ENCODE results near the gene SIRPB2. TPM values are rescaled to one million over a fixed set of nuclear protein-coding genes. Genes with fewer than 3 reads are reported as not detected.

Gene SIRPB2
- total and polyA plus RNA-seq, 2 of the 4 experiments (the other 2 are of a cell fraction): not detected

- Histone ChIP-seq H4K91ac (ENCODE audit: insufficient read depth, low read depth, low read length) (no peak overlapping the region), H3K4me1 (ENCODE audit: control insufficient read depth, insufficient read depth, low read length) (no peaks in the 10 kb centered on the region), H3K4me2 (ENCODE audit: low read depth, low read length) (no peak overlapping the region), H4K5ac (ENCODE audit: low read depth, low read length) (no peak overlapping the region), H3K4ac (ENCODE audit: low read depth, low read length) (no peak overlapping the region), H3K36me3 (ENCODE audit: control insufficient read depth, insufficient read depth, low read length) (no peaks in the 10 kb centered on the region), H3K27ac (ENCODE audit: insufficient read depth, low read length) (no peak overlapping the region), H3K56ac (ENCODE audit: extremely low read depth, insufficient read depth, low read length) (no peak overlapping the region), H2BK15ac (ENCODE audit: low read depth, low read length) (no peak overlapping the region), H2BK20ac (ENCODE audit: low read depth, low read length) (no peak overlapping the region), H3K9me1 (ENCODE audit: insufficient read depth, low read length) (no peaks in the 10 kb centered on the region), H2BK120ac (ENCODE audit: low read depth, low read length) (no peak overlapping the region), H4K8ac (ENCODE audit: low read depth in 2 of 2, low read length in 2 of 2) (no peak overlapping the region), H3K9me3 (ENCODE audit: control insufficient read depth, insufficient read depth, low read length) (no peaks in the 10 kb centered on the region), H3K18ac (ENCODE audit: low read depth, low read length) (no peak overlapping the region), H3K23ac (ENCODE audit: low read depth, low read length) (no peak overlapping the region), H3K27me3 (ENCODE audit: control insufficient read depth, insufficient read depth, low read length) (no peaks in the 10 kb centered on the region), H2AK9ac (replicated peaks; ENCODE audit: low read depth, low read length, poor library complexity) (no peak overlapping the region), H2BK5ac (ENCODE audit: low read depth, low read length, poor library complexity, severe bottlenecking) (no peak overlapping the region), H2AFZ (replicated peaks; ENCODE audit: low read length, poor library complexity) (no peak overlapping the region), H2AK5ac (ENCODE audit: low read depth, low read length) (no peak overlapping the region), H3K14ac (replicated peaks; ENCODE audit: low read depth, low read length) (no peak overlapping the region), H3K79me1 (ENCODE audit: low read depth in 1 of 2, low read length in 2 of 2) (no peaks in the 10 kb centered on the region), H4K20me1 (ENCODE audit: insufficient read depth, low read length) (no peaks in the 10 kb centered on the region), H3K9ac (ENCODE audit: low read depth, low read length) (no peak overlapping the region), H3K4me3 (ENCODE audit: insufficient read depth, low read depth, low read length) (no peak overlapping the region)
- ChIA-PET CTCF (no interaction called here), POLR2A (ENCODE audit: unreplicated experiment) (no interaction called here)
- in situ Hi-C loops (cut with MboI; ENCODE audit: low sequenced_read_pairs) (no loop called here), intact Hi-C loops (cut with micrococcal nuclease) (no loop called here), dilution Hi-C loops (cut with HindIII; ENCODE audit: low sequenced_read_pairs, unreplicated experiment) (no loop called here)
- DNase-seq (no peak), ATAC-seq (ENCODE audit: low read depth) (no peak)
- TF ChIP-seq CTCF (conservative IDR thresholded peaks at IDR 0.05; ENCODE audit: low read depth, low read length) (no peak), RCOR1 (IDR thresholded peaks at IDR 0.05; ENCODE audit: insufficient replicate concordance, low read length) (no peak), RFX5 (IDR thresholded peaks at IDR 0.05; ENCODE audit: low read depth, low read length) (no peak), NFE2L2 (IDR thresholded peaks at IDR 0.05; ENCODE audit: low read depth, low read length) (no peak), CHD1 (IDR thresholded peaks at IDR 0.05; ENCODE audit: low read depth, low read length) (no peak), MXI1 (IDR thresholded peaks at IDR 0.05; ENCODE audit: borderline replicate concordance, low read depth, low read length) (no peak), MAZ (IDR thresholded peaks at IDR 0.05; ENCODE audit: borderline replicate concordance, low read depth, low read length) (no peak), BHLHE40 (IDR thresholded peaks at IDR 0.05; ENCODE audit: low read depth, low read length) (no peak), CEBPB (IDR thresholded peaks at IDR 0.05; ENCODE audit: low read depth, low read length) (no peak), MAFK (IDR thresholded peaks at IDR 0.05; ENCODE audit: low read depth, low read length) (no peak), ELK1 (IDR thresholded peaks at IDR 0.05; ENCODE audit: borderline replicate concordance, low read depth, low read length) (no peak), POLR2A (IDR thresholded peaks at IDR 0.05; ENCODE audit: low read depth, low read length) (no peak), RAD21 (IDR thresholded peaks at IDR 0.05; ENCODE audit: low read length) (no peak)
- BruUV-seq (replicated peaks): no TSS peak
Measured at GRCh38 chr20:1527923-1528322, 36.7 kb upstream of the SIRPB2 start.
